DOHH2 (cell line): ENCODE results near the gene FKBP1A.

ENCODE experiments used
- EZH2phosphoT487 ChIP-seq: fragments of 200-600 bp; sonication (generic); IDR thresholded peaks from 2 replicates; pipeline ENCODE4 v1.6.1; 2017; ENCODE audit warnings: borderline replicate concordance, mild to moderate bottlenecking, antibody characterized with exemption, low read length, moderate library complexity, mixed read lengths
- TF ChIP-seq, protein P1 (sequence below): fragments of 200-600 bp; sonication (generic); IDR thresholded peaks from one replicate; pipeline ENCODE4 v1.5.1; 2014; ENCODE audit warnings: antibody characterized with exemption, mild to moderate bottlenecking, low read depth, low read length; ENCODE audit not compliant: poor library complexity, severe bottlenecking

DNA sequence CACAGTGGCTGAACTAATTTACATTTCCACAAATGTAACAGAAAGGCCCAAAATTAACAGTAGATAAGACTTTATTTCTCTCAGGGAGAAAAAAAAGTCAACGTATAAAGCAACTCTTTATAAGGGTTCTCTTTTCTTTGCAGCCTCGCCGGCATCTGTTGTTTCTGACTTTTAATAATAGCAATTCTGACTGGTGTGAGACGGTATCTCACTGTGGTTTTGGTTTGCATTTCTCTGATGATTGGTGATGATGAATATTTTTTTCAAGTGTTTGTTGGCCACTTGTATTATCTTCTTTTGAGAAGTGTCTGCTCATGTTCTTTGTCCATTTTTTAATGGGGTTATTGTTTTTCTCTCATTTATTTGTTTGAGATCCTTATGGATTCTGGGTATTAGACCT lies 27.2 kb upstream of the FKBP1A start:
- TF ChIP-seq, protein P1, sequence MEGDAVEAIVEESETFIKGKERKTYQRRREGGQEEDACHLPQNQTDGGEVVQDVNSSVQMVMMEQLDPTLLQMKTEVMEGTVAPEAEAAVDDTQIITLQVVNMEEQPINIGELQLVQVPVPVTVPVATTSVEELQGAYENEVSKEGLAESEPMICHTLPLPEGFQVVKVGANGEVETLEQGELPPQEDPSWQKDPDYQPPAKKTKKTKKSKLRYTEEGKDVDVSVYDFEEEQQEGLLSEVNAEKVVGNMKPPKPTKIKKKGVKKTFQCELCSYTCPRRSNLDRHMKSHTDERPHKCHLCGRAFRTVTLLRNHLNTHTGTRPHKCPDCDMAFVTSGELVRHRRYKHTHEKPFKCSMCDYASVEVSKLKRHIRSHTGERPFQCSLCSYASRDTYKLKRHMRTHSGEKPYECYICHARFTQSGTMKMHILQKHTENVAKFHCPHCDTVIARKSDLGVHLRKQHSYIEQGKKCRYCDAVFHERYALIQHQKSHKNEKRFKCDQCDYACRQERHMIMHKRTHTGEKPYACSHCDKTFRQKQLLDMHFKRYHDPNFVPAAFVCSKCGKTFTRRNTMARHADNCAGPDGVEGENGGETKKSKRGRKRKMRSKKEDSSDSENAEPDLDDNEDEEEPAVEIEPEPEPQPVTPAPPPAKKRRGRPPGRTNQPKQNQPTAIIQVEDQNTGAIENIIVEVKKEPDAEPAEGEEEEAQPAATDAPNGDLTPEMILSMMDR = no peak
- TF ChIP-seq EZH2phosphoT487 = no peak
